K562 treated with DMSO at 1 percent for 12 hours (cell line): ENCODE measurements around the gene ECPAS. TPM values are rescaled to one million over a fixed set of nuclear protein-coding genes. Genes with fewer than 3 reads are reported as not detected.

Source experiments
- total RNA-seq: library from RNA; unstranded; fragments of 300-600 nt; gene quantifications from 2 replicates; pipeline ENCODE4 v1.2.3, GENCODE V29; 2022; ENCODE audit not compliant: insufficient read depth

The ECPAS gene
- 11.4 and 33.9 TPM in 2 replicates for total RNA-seq

DNA sequence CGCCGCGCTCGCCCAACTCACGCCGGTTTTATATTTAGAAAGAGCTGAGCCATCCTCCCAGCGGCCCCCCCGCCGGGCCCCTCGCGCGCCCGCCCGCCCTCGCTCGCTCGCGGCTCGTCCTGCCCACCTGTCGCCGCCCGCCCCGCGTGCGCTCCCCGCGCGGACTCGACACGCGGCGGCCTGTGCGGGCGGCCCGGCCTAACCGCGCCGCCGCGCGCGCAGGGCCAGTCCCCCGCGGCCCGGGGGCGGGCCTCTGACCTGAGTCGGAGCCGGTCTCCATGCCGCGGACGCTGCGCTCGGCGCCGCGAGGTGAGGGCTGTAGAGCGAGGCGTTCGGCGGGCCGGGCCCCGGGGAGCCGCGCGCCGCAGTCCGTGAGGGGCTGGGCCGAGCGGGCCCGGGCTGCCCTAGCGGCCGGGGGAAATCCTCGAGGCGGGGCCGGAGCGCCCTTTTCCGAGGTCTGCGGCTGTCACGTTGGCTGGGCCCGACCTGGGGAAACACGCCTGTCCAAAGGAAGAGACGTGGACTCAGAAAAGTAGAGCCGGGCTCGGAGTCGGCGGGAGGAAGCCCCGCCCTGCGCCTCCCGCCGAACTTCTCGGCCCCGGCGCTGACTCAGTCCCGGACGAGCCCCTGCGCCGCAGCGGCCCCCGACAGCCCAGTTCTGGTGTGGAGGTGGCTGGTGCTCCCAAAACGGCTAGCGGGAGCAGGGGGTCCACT, at the start of gene ECPAS:
TSS of gene ECPAS (minus strand) at position 526 of the 714 bp plus-strand sequence. CDS start 11,465 bp downstream, outside the sequence.

GRCh38 chr9:111525056-111525977, 41.1 kb upstream of the ECPAS start, which contains the start of gene ZNF483:
Gene ZNF483, plus strand, starts transcription at chr9:111525179. Its CDS starts 2,217 bp downstream, at chr9:111527396.

DNA sequence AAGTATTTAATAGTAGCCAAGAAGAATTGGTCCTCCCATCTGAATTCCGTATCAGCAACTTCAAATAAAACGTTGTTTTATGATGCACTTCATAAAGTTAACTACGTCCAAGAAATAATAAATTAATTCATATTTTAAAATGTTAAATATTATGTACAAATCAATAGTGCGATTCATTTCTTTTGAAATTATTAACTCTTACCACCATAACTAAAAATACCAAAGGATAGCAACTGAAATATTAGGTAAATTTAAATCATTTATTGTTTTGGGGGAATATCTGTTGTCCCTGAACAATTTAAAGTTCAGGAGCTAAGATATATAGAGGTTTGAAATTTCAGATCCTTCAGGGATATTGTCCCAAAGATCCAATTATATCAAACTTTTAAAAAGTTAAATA, 154.1 kb downstream of the ECPAS start, which contains the start of gene OR2K2:
TSS of gene OR2K2 (minus strand) at position 101 of the 400 bp plus-strand sequence. CDS start 1,791 bp downstream, outside the sequence.

Other genes starting within 250 kb of the ECPAS start
- not detected in 2 replicates for gene OR2K2, start 154.2 kb downstream of the ECPAS start, total RNA-seq
- not detected in 2 replicates for gene ZNF483, start 40.8 kb upstream of the ECPAS start, total RNA-seq
- not detected in 2 replicates for gene PTGR1, start 115.3 kb upstream of the ECPAS start, total RNA-seq
- gene DNAJC25, start 147.0 kb upstream of the ECPAS start, total RNA-seq = 3.8 and 7.9 TPM in 2 replicates
- 20.5 and 22.8 TPM in 2 replicates for gene GNG10, start 177.2 kb upstream of the ECPAS start, total RNA-seq